HCT116 (cell line): ENCODE data around the gene RPL4. TPM values are rescaled to one million over a fixed set of nuclear protein-coding genes. Genes with fewer than 3 reads are reported as not detected.
A peak's percentile ranks its signal among the peaks of the same experiment; 100 is the strongest.

ENCODE experiments used
- ATAC-seq: fragments of 200-7000 bp; cut with Tn5 transposase; 2 replicates; pipeline ENCODE4 v1.9.1; 2020; ENCODE audit warnings: mild to moderate bottlenecking, moderate library complexity
- BruUV-seq: library from RNA; stranded (reverse); fragments of 400-500 nt; replicated peaks from 2 replicates; lab custom pipeline; 2021; lab: Mats Ljungman, UMichigan
- CTCF ChIA-PET: fragments of 300-600 bp; sonication (Branson Sonifier 250); formaldehyde crosslinking; loops from one replicate; lab custom pipeline; 2021; ENCODE audit warnings: antibody characterized with exemption; lab: Charles Lee
- POLR2A ChIA-PET: fragments of 300-600, 350-600 bp; sonication (Branson Sonifier 250); formaldehyde crosslinking; loops from one replicate; lab custom pipeline; 2021; ENCODE audit warnings: antibody characterized with exemption; lab: Charles Lee
- RAD21 ChIA-PET, 2 experiments: fragments of 300-600 bp; sonication (Branson Sonifier 250); formaldehyde crosslinking; loops; one replicate each; lab custom pipeline; 2023; ENCODE audit warnings: low total read pairs in 2 of 2; ENCODE audit not compliant: uncharacterized antibody in 2 of 2, unreplicated experiment in 2 of 2, low non-redundant PET in 1 of 2; lab: Charles Lee
- DNase-seq: peaks from one replicate; pipeline ENCODE4 v3.0.0-alpha.2; 2010; ENCODE audit warnings: low read depth, low spot score
- H2AFZ ChIP-seq: fragments of 200-600 bp; shearing (Covaris generic), sonication (generic); 2 replicates; pipeline ENCODE4 v1.6.1; 2017; ENCODE audit warnings: low read depth, mixed run types, mixed read lengths, antibody characterized with exemption, low read length; ENCODE audit not compliant: poor library complexity, severe bottlenecking
- H3K27ac ChIP-seq: 2 replicates; pipeline ENCODE4 v1.5.1; 2012; ENCODE audit warnings: low read depth, low read length
- H3K27me3 ChIP-seq: fragments of 200-600 bp; sonication (generic); 2 replicates; pipeline ENCODE4 v1.6.1; 2016; ENCODE audit warnings: mixed run types, low read length, mixed read lengths; ENCODE audit not compliant: insufficient read depth
- H3K36me3 ChIP-seq, 2 experiments: fragments of 200-500 bp in 1 of 2; fragments of 200-600 bp in 1 of 2; sonication (Bioruptor generic) in 1 of 2; sonication (generic) in 1 of 2; 2 replicates each; pipeline versions ENCODE4 v1.5.1 to v1.6.1; 2014 to 2016; ENCODE audit warnings: low read length in 2 of 2, inconsistent platforms in 1 of 2, mixed read lengths in 1 of 2, mixed run types in 1 of 2; ENCODE audit not compliant: insufficient read depth in 2 of 2, control insufficient read depth in 1 of 2
- H3K4me1 ChIP-seq, 2 experiments: fragments of 200-600 bp in 1 of 2; sonication (generic) in 1 of 2; 2 replicates each; pipeline versions ENCODE4 v1.5.1 to v1.6.1; 2012 to 2017; ENCODE audit warnings: low read length in 2 of 2, inconsistent platforms in 1 of 2, mild to moderate bottlenecking in 1 of 2, mixed read lengths in 1 of 2, mixed run types in 1 of 2, moderate library complexity in 1 of 2; ENCODE audit not compliant: insufficient read depth in 2 of 2, control insufficient read depth in 1 of 2
- H3K4me2 ChIP-seq: fragments of 200-600 bp; sonication (generic); 2 replicates; pipeline ENCODE4 v1.6.1; 2017; ENCODE audit warnings: mixed run types, low read length, mixed read lengths
- H3K4me3 ChIP-seq, 2 experiments: fragments of 200-600 bp in 1 of 2; sonication (generic) in 1 of 2; replicated peaks in 1 of 2; 2 replicates each; pipeline ENCODE4 v1.5.1; 2011 to 2016; ENCODE audit warnings: low read length in 2 of 2, control low read depth in 1 of 2, low read depth in 1 of 2, mild to moderate bottlenecking in 1 of 2, mixed read lengths in 1 of 2, mixed run types in 1 of 2
- H3K79me2 ChIP-seq: fragments of 200-600 bp; sonication (generic); 2 replicates; pipeline ENCODE4 v1.6.1; 2017; ENCODE audit warnings: mild to moderate bottlenecking, mixed run types, low read length, moderate library complexity, mixed read lengths; ENCODE audit not compliant: insufficient read depth
- H3K9ac ChIP-seq: fragments of 200-600 bp; sonication (generic); 2 replicates; pipeline ENCODE4 v1.6.1; 2016; ENCODE audit warnings: low read length, mixed read lengths
- H3K9me2 ChIP-seq: fragments of 200-600 bp; sonication (generic), shearing (Covaris generic); 2 replicates; pipeline ENCODE4 v1.6.1; 2017; ENCODE audit warnings: mixed run types, mild to moderate bottlenecking, moderate library complexity; ENCODE audit not compliant: insufficient read depth
- H3K9me3 ChIP-seq, 2 experiments: fragments of 200-500 bp in 1 of 2; fragments of 200-600 bp in 1 of 2; sonication (Bioruptor generic) in 1 of 2; sonication (generic) in 1 of 2; 2 replicates each; pipeline ENCODE4 v1.6.1; 2014 to 2017; ENCODE audit warnings: low read length in 2 of 2, mixed read lengths in 2 of 2, inconsistent platforms in 1 of 2, low read depth in 1 of 2, mild to moderate bottlenecking in 1 of 2, mixed run types in 1 of 2, moderate library complexity in 1 of 2; ENCODE audit not compliant: control insufficient read depth in 1 of 2, insufficient read depth in 1 of 2
- H4K20me1 ChIP-seq: fragments of 200-600 bp; sonication (generic), shearing (Covaris generic); 2 replicates; pipeline ENCODE4 v1.6.1; 2017; ENCODE audit warnings: mixed run types, mild to moderate bottlenecking, moderate library complexity; ENCODE audit not compliant: insufficient read depth
- ATF3 ChIP-seq: IDR thresholded peaks from 2 replicates; pipeline ENCODE4 v1.6.1; 2012
- CBX3 ChIP-seq: IDR thresholded peaks from 2 replicates; pipeline ENCODE4 v1.6.1; 2012; ENCODE audit warnings: low read depth
- CEBPB ChIP-seq: IDR thresholded peaks from 2 replicates; pipeline ENCODE4 v1.6.1; 2012; ENCODE audit warnings: low read depth
- CTCF ChIP-seq, 3 experiments: fragments of 200-600 bp in 1 of 3; sonication (generic) in 1 of 3; IDR thresholded peaks in 2 of 3; conservative IDR thresholded peaks in 1 of 3; 2 replicates each; pipeline ENCODE4 v1.5.1; 2012 to 2017; ENCODE audit warnings: low read depth in 2 of 3, low read length in 2 of 3, antibody characterized with exemption in 1 of 3, borderline replicate concordance in 1 of 3, control low read depth in 1 of 3, mild to moderate bottlenecking in 1 of 3, mixed read lengths in 1 of 3, mixed run types in 1 of 3, moderate library complexity in 1 of 3; ENCODE audit not compliant: insufficient read depth in 1 of 3
- EGR1 ChIP-seq: IDR thresholded peaks from 2 replicates; pipeline ENCODE4 v1.6.1; 2012; ENCODE audit warnings: low read depth
- EZH2 ChIP-seq: fragments of 200-600 bp; sonication (generic); IDR thresholded peaks from 2 replicates; pipeline ENCODE4 v1.6.1; 2017; ENCODE audit warnings: antibody characterized with exemption, mixed run types
- EZH2phosphoT487 ChIP-seq: fragments of 200-600 bp; IDR thresholded peaks from 2 replicates; pipeline ENCODE4 v1.6.1; 2018; ENCODE audit warnings: antibody characterized with exemption, borderline replicate concordance
- FOSL1 ChIP-seq: IDR thresholded peaks from 2 replicates; pipeline ENCODE4 v1.6.1; 2012; ENCODE audit warnings: low read depth
- JUND ChIP-seq: IDR thresholded peaks from 2 replicates; pipeline ENCODE4 v1.6.1; 2012
- MAX ChIP-seq: IDR thresholded peaks from 2 replicates; pipeline ENCODE4 v1.6.1; 2012
- POLR2AphosphoS5 ChIP-seq: IDR thresholded peaks from 2 replicates; pipeline ENCODE4 v1.6.1; 2011; ENCODE audit warnings: mild to moderate bottlenecking, low read depth, low read length, moderate library complexity
- RAD21 ChIP-seq: IDR thresholded peaks from 2 replicates; pipeline ENCODE4 v1.6.1; 2012; ENCODE audit warnings: low read depth, mild to moderate bottlenecking
- SIN3A ChIP-seq: IDR thresholded peaks from 2 replicates; pipeline ENCODE4 v1.6.1; 2012; ENCODE audit warnings: low read depth
- TCF7L2 ChIP-seq: IDR thresholded peaks from 2 replicates; pipeline ENCODE4 v1.7.0; 2011; ENCODE audit warnings: borderline replicate concordance, inconsistent platforms; ENCODE audit not compliant: insufficient read depth, insufficient read length; ENCODE audit errors: extremely low read depth
- YY1 ChIP-seq: IDR thresholded peaks from 2 replicates; pipeline ENCODE4 v1.6.1; 2011; ENCODE audit warnings: low read length, low read depth, moderate library complexity, mild to moderate bottlenecking; ENCODE audit not compliant: insufficient replicate concordance; ENCODE audit errors: extremely low read depth
- ZBTB33 ChIP-seq: IDR thresholded peaks from 2 replicates; pipeline ENCODE4 v1.6.1; 2011; ENCODE audit warnings: mild to moderate bottlenecking, low read length, moderate library complexity; ENCODE audit not compliant: insufficient replicate concordance; ENCODE audit errors: extremely low read depth
- intact Hi-C: fragments of 100-400 bp; cut with micrococcal nuclease; formaldehyde crosslinking; loops from 2 replicates; pipeline ENCODE4 v1.10.0; 2022
- total RNA-seq: library from RNA; stranded (reverse); gene quantifications from one replicate; pipeline ENCODE4 v1.2.1, GENCODE V29; 2021; ENCODE audit not compliant: unreplicated experiment
- TF ChIP-seq, protein P1 (sequence below): IDR thresholded peaks from 2 replicates; pipeline ENCODE4 v1.6.1; 2012; ENCODE audit warnings: low read depth

RPL4 gene
- total RNA-seq, 1 experiment from 2014 or later: 3,818 TPM

- ATAC-seq: no peak
- ChIA-PET POLR2A (no interaction called here), CTCF (no interaction called here)
These were observed 50.5 kb downstream of the RPL4 start for GRCh38 chr15:66454143-66454542.

More at GRCh38 chr15:66454143-66454542, 50.5 kb downstream of the RPL4 start:
- Histone ChIP-seq H3K27ac (no peak overlapping the region), H3K9me2 (no peaks in the 10 kb centered on the region), H2AFZ (no peak overlapping the region), H3K4me1 (peaks cover 12 to 41% of the 10 kb centered on the region in 2 experiments), H3K36me3 (no peaks in the 10 kb centered on the region; a peak in 1 of 4 replicates), H3K79me2 (no peaks in the 10 kb centered on the region), H3K4me3 (no peak overlapping the region), H3K4me2 (0 out of 2 replicates have a peak overlapping the region, but pooled peaks have one; percentile 18), H3K27me3 (no peaks in the 10 kb centered on the region), H4K20me1 (no peaks in the 10 kb centered on the region), H3K9me3 (no peaks in the 10 kb centered on the region), H3K9ac (no peak overlapping the region)
- RAD21 ChIA-PET: no interaction called here
- TF ChIP-seq ATF3 (no peak), EZH2 (no peak), TCF7L2 (no peak), JUND (no peak), MAX (no peak), CBX3 (no peak), RAD21 (no peak), CEBPB (no peak), SIN3A (no peak), YY1 (no peak), CTCF (IDR thresholded peaks at IDR 0.05 in 2 of 3, conservative IDR thresholded peaks at IDR 0.05 in 1 of 3; ENCODE audit: borderline replicate concordance in 1 of 3, insufficient read depth in 1 of 3, low read depth in 2 of 3, low read length in 2 of 3) (no peak), EGR1 (no peak), POLR2AphosphoS5 (no peak), ZBTB33 (no peak), EZH2phosphoT487 (no peak), FOSL1 (no peak)
- TF ChIP-seq, protein P1, sequence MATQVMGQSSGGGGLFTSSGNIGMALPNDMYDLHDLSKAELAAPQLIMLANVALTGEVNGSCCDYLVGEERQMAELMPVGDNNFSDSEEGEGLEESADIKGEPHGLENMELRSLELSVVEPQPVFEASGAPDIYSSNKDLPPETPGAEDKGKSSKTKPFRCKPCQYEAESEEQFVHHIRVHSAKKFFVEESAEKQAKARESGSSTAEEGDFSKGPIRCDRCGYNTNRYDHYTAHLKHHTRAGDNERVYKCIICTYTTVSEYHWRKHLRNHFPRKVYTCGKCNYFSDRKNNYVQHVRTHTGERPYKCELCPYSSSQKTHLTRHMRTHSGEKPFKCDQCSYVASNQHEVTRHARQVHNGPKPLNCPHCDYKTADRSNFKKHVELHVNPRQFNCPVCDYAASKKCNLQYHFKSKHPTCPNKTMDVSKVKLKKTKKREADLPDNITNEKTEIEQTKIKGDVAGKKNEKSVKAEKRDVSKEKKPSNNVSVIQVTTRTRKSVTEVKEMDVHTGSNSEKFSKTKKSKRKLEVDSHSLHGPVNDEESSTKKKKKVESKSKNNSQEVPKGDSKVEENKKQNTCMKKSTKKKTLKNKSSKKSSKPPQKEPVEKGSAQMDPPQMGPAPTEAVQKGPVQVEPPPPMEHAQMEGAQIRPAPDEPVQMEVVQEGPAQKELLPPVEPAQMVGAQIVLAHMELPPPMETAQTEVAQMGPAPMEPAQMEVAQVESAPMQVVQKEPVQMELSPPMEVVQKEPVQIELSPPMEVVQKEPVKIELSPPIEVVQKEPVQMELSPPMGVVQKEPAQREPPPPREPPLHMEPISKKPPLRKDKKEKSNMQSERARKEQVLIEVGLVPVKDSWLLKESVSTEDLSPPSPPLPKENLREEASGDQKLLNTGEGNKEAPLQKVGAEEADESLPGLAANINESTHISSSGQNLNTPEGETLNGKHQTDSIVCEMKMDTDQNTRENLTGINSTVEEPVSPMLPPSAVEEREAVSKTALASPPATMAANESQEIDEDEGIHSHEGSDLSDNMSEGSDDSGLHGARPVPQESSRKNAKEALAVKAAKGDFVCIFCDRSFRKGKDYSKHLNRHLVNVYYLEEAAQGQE: no peak
- no TSS peak for BruUV-seq
- intact Hi-C loops: no loop called here
- DNase-seq: no peak
